PC-3 (cell line): Measurements from ENCODE around the gene MYMK. TPM values are rescaled to one million over a fixed set of nuclear protein-coding genes. Genes with fewer than 3 reads are reported as not detected.

Source experiments
- ATAC-seq: fragments of 200-7000 bp; cut with Tn5 transposase; 2 replicates; pipeline ENCODE4 v1.9.1; 2020; ENCODE audit warnings: mild to moderate bottlenecking, moderate library complexity
- BruUV-seq: library from RNA; stranded (reverse); fragments of 400-500 nt; replicated peaks from 2 replicates; lab custom pipeline; 2021; lab: Mats Ljungman, UMichigan
- CTCF ChIA-PET: fragments of 300-600 bp; sonication (Branson Sonifier 250); formaldehyde crosslinking; loops from one replicate; lab custom pipeline; 2022; ENCODE audit warnings: antibody characterized with exemption; lab: Charles Lee
- POLR2A ChIA-PET: fragments of 300-600 bp; sonication (Branson Sonifier 250); formaldehyde crosslinking; loops from one replicate; lab custom pipeline; 2022; ENCODE audit warnings: antibody characterized with exemption; ENCODE audit not compliant: unreplicated experiment; lab: Charles Lee
- DNase-seq: peaks from one replicate; pipeline ENCODE4 v3.0.0-alpha.2; 2015
- H2AFZ ChIP-seq: fragments of 300-600 bp; sonication (generic); 2 replicates; pipeline ENCODE4 v1.6.0; 2016; ENCODE audit warnings: antibody characterized with exemption, low read length
- H3F3A ChIP-seq: fragments of 300-600 bp; sonication (generic); one replicate; pipeline ENCODE4 v1.6.0; 2017; ENCODE audit warnings: antibody characterized with exemption, low read length, control low read depth, mild to moderate bottlenecking; ENCODE audit not compliant: unreplicated experiment
- H3K27ac ChIP-seq: fragments of 300-600 bp; sonication (generic); 2 replicates; pipeline ENCODE4 v1.5.1; 2016; ENCODE audit warnings: mild to moderate bottlenecking, low read length
- H3K27me3 ChIP-seq: fragments of 300-600 bp; sonication (generic); 2 replicates; pipeline ENCODE4 v1.6.1; 2016; ENCODE audit warnings: low read length, mixed read lengths
- H3K36me3 ChIP-seq: fragments of 300-600 bp; sonication (generic); 2 replicates; pipeline ENCODE4 v1.6.1; 2016; ENCODE audit warnings: low read depth, mixed run types, low read length, mixed read lengths
- H3K4me1 ChIP-seq: fragments of 300-600 bp; sonication (generic); 2 replicates; pipeline ENCODE4 v1.5.1; 2016; ENCODE audit warnings: low read length; ENCODE audit not compliant: insufficient read depth
- H3K4me2 ChIP-seq: fragments of 300-600 bp; sonication (generic); 2 replicates; pipeline ENCODE4 v1.6.0; 2016; ENCODE audit warnings: low read length
- H3K4me3 ChIP-seq: fragments of 300-600 bp; sonication (generic); 2 replicates; pipeline ENCODE4 v1.5.1; 2016; ENCODE audit warnings: mild to moderate bottlenecking, low read length, mixed read lengths
- H3K79me2 ChIP-seq: fragments of 300-600 bp; sonication (generic); 2 replicates; pipeline ENCODE4 v1.6.1; 2017; ENCODE audit warnings: low read length, mixed read lengths
- H3K9ac ChIP-seq: fragments of 300-600 bp; sonication (generic); 2 replicates; pipeline ENCODE4 v1.6.0; 2016; ENCODE audit warnings: mild to moderate bottlenecking, low read length
- H3K9me2 ChIP-seq: fragments of 300-600 bp; sonication (generic); replicated peaks from 2 replicates; pipeline ENCODE4 v1.6.1; 2016; ENCODE audit warnings: mixed run types, low read length, mixed read lengths
- H3K9me3 ChIP-seq: fragments of 300-600 bp; sonication (generic); 2 replicates; pipeline ENCODE4 v1.6.1; 2016; ENCODE audit warnings: low read length, mixed read lengths
- H4K20me1 ChIP-seq: fragments of 300-600 bp; sonication (generic); 2 replicates; pipeline ENCODE4 v1.6.1; 2016; ENCODE audit warnings: low read length, mixed read lengths
- CTCF ChIP-seq: fragments of 300-600 bp; sonication (generic); conservative IDR thresholded peaks from 2 replicates; pipeline ENCODE4 v1.5.1; 2017; ENCODE audit warnings: antibody characterized with exemption, low read depth, mild to moderate bottlenecking, low read length
- EZH2 ChIP-seq: fragments of 300-600 bp; sonication (generic); IDR thresholded peaks from one replicate; pipeline ENCODE4 v1.6.1; 2017; ENCODE audit warnings: antibody characterized with exemption, mild to moderate bottlenecking, low read length; ENCODE audit not compliant: unreplicated experiment
- EZH2phosphoT487 ChIP-seq: fragments of 300-600 bp; sonication (generic); IDR thresholded peaks from 2 replicates; pipeline ENCODE4 v1.6.1; 2018; ENCODE audit warnings: mild to moderate bottlenecking, antibody characterized with exemption, low read length, borderline replicate concordance
- intact Hi-C: fragments of 100-400 bp; cut with micrococcal nuclease; formaldehyde crosslinking; loops from 2 replicates; pipeline ENCODE4 v1.9.0; 2023
- total RNA-seq: library from RNA; depleted of rRNA; stranded (reverse); fragments of >200 nt; gene quantifications from 2 replicates; pipeline ENCODE4 v1.2.3, GENCODE V29; 2014

Gene MYMK
- total RNA-seq, 1 experiment from 2014 or later = not detected

- H3K9ac ChIP-seq = no peak overlapping the region
- no peaks in the 10 kb centered on the region for H3K79me2 ChIP-seq
- ATAC-seq = no peak
- no peaks in the 10 kb centered on the region for H3K27me3 ChIP-seq
- TF ChIP-seq EZH2 (no peak), CTCF (no peak), EZH2phosphoT487 (no peak)
- H3F3A ChIP-seq = no peaks in the 10 kb centered on the region
- H3K4me2 ChIP-seq = no peak overlapping the region
- no peak overlapping the region for H3K27ac ChIP-seq
- no peak overlapping the region for H3K4me3 ChIP-seq
- ChIA-PET CTCF (no interaction called here), POLR2A (no interaction called here)
- no peaks in the 10 kb centered on the region for H3K9me3 ChIP-seq
- intact Hi-C loops = no loop called here
- H3K4me1 ChIP-seq = no peaks in the 10 kb centered on the region
- H4K20me1 ChIP-seq = no peaks in the 10 kb centered on the region
- no peaks in the 10 kb centered on the region for H3K9me2 ChIP-seq
- no TSS peak for BruUV-seq
- H3K36me3 ChIP-seq = no peaks in the 10 kb centered on the region
- DNase-seq = no peak
- no peak overlapping the region for H2AFZ ChIP-seq
These were observed 7.0 kb downstream of the MYMK start for GRCh38 chr9:133517711-133518110.

- intact Hi-C loops = no loop called here
- Histone ChIP-seq H3K27ac (no peak overlapping the region), H3K9me2 (no peaks in the 10 kb centered on the region), H3K79me2 (no peaks in the 10 kb centered on the region), H3K4me3 (no peak overlapping the region), H3F3A (no peaks in the 10 kb centered on the region), H3K36me3 (no peaks in the 10 kb centered on the region), H4K20me1 (no peaks in the 10 kb centered on the region), H3K9ac (no peak overlapping the region), H2AFZ (no peak overlapping the region), H3K4me1 (no peaks in the 10 kb centered on the region), H3K27me3 (no peaks in the 10 kb centered on the region), H3K4me2 (no peak overlapping the region), H3K9me3 (no peaks in the 10 kb centered on the region)
- ATAC-seq = no peak
- BruUV-seq = no TSS peak
- no peak for TF ChIP-seq CTCF
- TF ChIP-seq EZH2 = no peak
- TF ChIP-seq EZH2phosphoT487 = no peak
- CTCF ChIA-PET = no interaction called here
- no peak for DNase-seq
- POLR2A ChIA-PET = no interaction called here
These were observed 7.8 kb downstream of the MYMK start for GRCh38 chr9:133516961-133517350.

GRCh38 chr9:133516256-133516960 is 8.4 kb downstream of the MYMK start:
- ChIA-PET CTCF (no interaction called here), POLR2A (no interaction called here)
- no TSS peak for BruUV-seq
- H3K4me2 ChIP-seq = no peak overlapping the region
- H3K4me1 ChIP-seq = no peaks in the 10 kb centered on the region
- DNase-seq = no peak
- no peak for TF ChIP-seq EZH2
- TF ChIP-seq CTCF = no peak
- no peaks in the 10 kb centered on the region for H3F3A ChIP-seq
- H3K9me2 ChIP-seq = no peaks in the 10 kb centered on the region
- intact Hi-C loops = no loop called here
- H3K27me3 ChIP-seq = no peaks in the 10 kb centered on the region
- H3K36me3 ChIP-seq = no peaks in the 10 kb centered on the region
- H3K27ac ChIP-seq = no peak overlapping the region
- H3K4me3 ChIP-seq = no peak overlapping the region
- no peak for ATAC-seq
- no peaks in the 10 kb centered on the region for H4K20me1 ChIP-seq
- no peak overlapping the region for H2AFZ ChIP-seq
- no peak overlapping the region for H3K9ac ChIP-seq
- no peaks in the 10 kb centered on the region for H3K79me2 ChIP-seq
- H3K9me3 ChIP-seq = no peaks in the 10 kb centered on the region
